Measurements from ENCODE around the gene SLC9A1. TPM values are rescaled to one million over a fixed set of nuclear protein-coding genes. Genes with fewer than 3 reads are reported as not detected.
A peak's percentile ranks its signal among the peaks of the same experiment; 100 is the strongest.

Gene SLC9A1
- total and polyA plus RNA-seq, 2 of the 8 experiments (the other 6 are each of a cell fraction or from before 2014, with no cell fraction given), result 11.3 to 25.1 TPM

GRCh38 chr1:27142464-27142863 is 12.5 kb downstream of the SLC9A1 start:
- WGBS, 2 experiments (ENCODE audit: extremely low coverage in 1 of 2, insufficient coverage in 1 of 2, insufficient read length in 1 of 2, insufficient replicate concordance in 2 of 2, low coverage in 1 of 2, low lambda C conversion rate in 2 of 2, missing lambda C conversion rate in 1 of 2), result 87% methylated on average over 3 of the region's 3 CpGs; no CpG with 5 or more reads in 1 of the 2 experiments
- Histone ChIP-seq H3K18ac (ENCODE audit: extremely low read depth, low read length) (peak overlapping the region; percentile 10; the same call in 1 of the 2 replicates), H3K79me1 (ENCODE audit: low read depth, low read length) (peaks cover 20% of the 10 kb centered on the region), H3K4me1 (replicated peaks in 1 of 4; ENCODE audit: control insufficient read depth in 3 of 4, insufficient read depth in 4 of 4, low read length in 3 of 4) (peaks cover 12 to 26% (median 21%) of the 10 kb centered on the region in 4 experiments), H3K9me3 (ENCODE audit: insufficient read depth in 2 of 2, low read depth in 1 of 2, low read length in 1 of 2) (no peaks in the 10 kb centered on the region), H2BK20ac (ENCODE audit: low read length) (no peak overlapping the region), H2AK5ac (ENCODE audit: low read depth, low read length) (0 out of 2 replicates have a peak overlapping the region, but pooled peaks have one; percentile 19), H3K4me3 (ENCODE audit: extremely low read depth in 1 of 4, insufficient read depth in 2 of 4, low read depth in 3 of 4, low read length in 4 of 4) (no peak overlapping the region), H3K23ac (ENCODE audit: insufficient read length) (no peak overlapping the region), H4K5ac (ENCODE audit: insufficient read length, low read depth, low read length) (no peak overlapping the region), H3K4ac (replicated peaks; ENCODE audit: insufficient read length, low read depth, low read length) (no peak overlapping the region), H2BK12ac (ENCODE audit: low read depth, low read length) (no peak overlapping the region), H3K14ac (ENCODE audit: insufficient read length) (no peak overlapping the region), H4K8ac (ENCODE audit: extremely low read depth, insufficient read depth, low read length) (no peak overlapping the region; the same call in 1 of the 2 replicates), H2AFZ (ENCODE audit: low read length) (no peak overlapping the region), H3K79me2 (ENCODE audit: control insufficient read depth in 1 of 2, insufficient read depth in 2 of 2, low read length in 2 of 2) (peaks cover 0 to 25% of the 10 kb centered on the region in 2 experiments; a peak in 2 of 4 replicates), H2BK5ac (ENCODE audit: low read depth, low read length) (no peak overlapping the region), H3K56ac (replicated peaks; ENCODE audit: insufficient read length, low read depth, low read length) (no peak overlapping the region), H2BK120ac (replicated peaks; ENCODE audit: low read depth, low read length) (no peak overlapping the region), H3K9ac (replicated peaks in 1 of 4; ENCODE audit: extremely low read depth in 1 of 4, low read depth in 3 of 4, low read length in 3 of 4) (no peak overlapping the region), H4K91ac (replicated peaks; ENCODE audit: insufficient read length, low read length) (no peak overlapping the region), H3K4me2 (ENCODE audit: insufficient read depth in 1 of 2, low read depth in 2 of 2, low read length in 2 of 2) (peak overlapping the region in 1 of 2 experiments; percentile 29; a peak in 1 of 4 replicates), H4K20me1 (replicated peaks in 1 of 2; ENCODE audit: control insufficient read depth in 1 of 2, insufficient read depth in 2 of 2, low read length in 2 of 2) (peaks cover 0 to 3% of the 10 kb centered on the region in 2 experiments), H3K23me2 (ENCODE audit: low read depth, low read length) (no peaks in the 10 kb centered on the region; the same call in 1 of the 2 replicates), H2BK15ac (ENCODE audit: low read length) (no peak overlapping the region), H3K36me3 (ENCODE audit: control insufficient read depth in 2 of 4, insufficient read depth in 4 of 4, low read length in 3 of 4) (no peaks in the 10 kb centered on the region), H3K27ac (ENCODE audit: low read depth, low read length) (no peak overlapping the region), H3K27me3 (replicated peaks in 1 of 4; ENCODE audit: control insufficient read depth in 3 of 4, extremely low read depth in 1 of 4, insufficient read depth in 3 of 4, low read length in 3 of 4) (no peaks in the 10 kb centered on the region)
- no peak for TF ChIP-seq RFX5 (IDR thresholded peaks at IDR 0.05; ENCODE audit: borderline replicate concordance, low read depth, low read length)
- no peak for TF ChIP-seq GABPA (IDR thresholded peaks at IDR 0.05; ENCODE audit: borderline replicate concordance, insufficient read depth, low read length)
- no peak for TF ChIP-seq JUND (IDR thresholded peaks at IDR 0.05; ENCODE audit: low read length)
- TF ChIP-seq FOSL1 (IDR thresholded peaks at IDR 0.05; ENCODE audit: insufficient read depth, low read depth, low read length), result no peak
- TF ChIP-seq EGR1 (IDR thresholded peaks at IDR 0.05; ENCODE audit: borderline replicate concordance, low read depth, low read length), result no peak
- no peak for TF ChIP-seq YY1 (IDR thresholded peaks at IDR 0.05; ENCODE audit: low read depth, low read length)
- TF ChIP-seq E2F6 (IDR thresholded peaks at IDR 0.05), result no peak
- no peak for TF ChIP-seq SIX5 (IDR thresholded peaks at IDR 0.05; ENCODE audit: low read depth, low read length)
- no peak for TF ChIP-seq KDM5A (IDR thresholded peaks at IDR 0.05; ENCODE audit: low read length)
- TF ChIP-seq NANOG (IDR thresholded peaks at IDR 0.05; ENCODE audit: insufficient read depth, low read depth, low read length, poor library complexity, severe bottlenecking), result no peak
- no peak for TF ChIP-seq ASH2L (IDR thresholded peaks at IDR 0.05; ENCODE audit: low read length)
- TF ChIP-seq MAFK (IDR thresholded peaks at IDR 0.05; ENCODE audit: low read depth, low read length), result no peak
- TF ChIP-seq TEAD4 (IDR thresholded peaks at IDR 0.05; ENCODE audit: low read depth, low read length), result no peak
- ChIA-PET POLR2A (ENCODE audit: partially characterized antibody) (interaction anchor here (0.6 to 14.5 kb wide), 8 partner anchors 8 to 111 kb away, joined by 3 to 257 read pairs (median 3); partner anchors contain the start of gene SLC9A1), CTCF (ENCODE audit: partially characterized antibody) (interaction anchor here (0.8 to 15.3 kb wide), 10 partner anchors 10 to 253 kb away, joined by 3 to 166 read pairs (median 8); partner anchors contain the start of gene SLC9A1)
- DNase-seq (ENCODE audit: low read depth in 1 of 2, low spot score in 2 of 2) (no peak), FAIRE-seq (no peak)

Data from H1 (cell line).